Caki2 (cell line): ENCODE data around the gene PRAMEF1. TPM values are rescaled to one million over a fixed set of nuclear protein-coding genes. Genes with fewer than 3 reads are reported as not detected.
"Not testable (repeated sequence)": the region's sequence is repeated elsewhere in the genome, so short reads cannot be mapped to it uniquely, and the experiment has no call there.

Source experiments
- DNase-seq: peaks from one replicate; pipeline ENCODE4 v3.0.0-alpha.2; 2015; ENCODE audit warnings: low read depth
- in situ Hi-C: cut with HindIII; loops from 2 replicates; pipeline ENCODE4 v1.10.0; 2016; ENCODE audit warnings: low sequenced_read_pairs, low pct_unique_long_range_greater_than_20kb, mixed read lengths
- total RNA-seq: library from RNA; depleted of rRNA; stranded (reverse); fragments of >200 nt; shearing (Covaris generic); gene quantifications from 2 replicates; pipeline ENCODE4 v1.2.3, GENCODE V29; 2014; ENCODE audit warnings: low replicate concordance; rRNA removed

PRAMEF1 gene
- not detected in 2 replicates for total RNA-seq

- in situ Hi-C loops, result not testable (repeated sequence)
These were observed at the start of gene PRAMEF1 for GRCh38 chr1:12791097-12791496. TSS of gene PRAMEF1 (plus strand) at chr1:12791397. CDS start at chr1:12793228, 1,831 bp downstream.

GRCh38 chr1:12741946-12742345 is 49.3 kb upstream of the PRAMEF1 start:
- DNase-seq, result no peak
- in situ Hi-C loops, result no loop called here

More at GRCh38 chr1:12791097-12791496, at the start of gene PRAMEF1:
- DNase-seq, result not testable (repeated sequence)

- in situ Hi-C loops, result no loop called here
- no peak for DNase-seq
These were observed 45.8 kb upstream of the PRAMEF1 start for GRCh38 chr1:12745126-12745991.

GRCh38 chr1:12745992-12746323 is 45.2 kb upstream of the PRAMEF1 start, which contains the start of gene CFAP107:
TSS of gene CFAP107 (plus strand) at chr1:12746200. CDS start at chr1:12746431, 231 bp downstream.
- in situ Hi-C loops, result no loop called here
- DNase-seq, result no peak

- in situ Hi-C loops, result no loop called here
- DNase-seq, result no peak
These were observed 42.3 kb upstream of the PRAMEF1 start for GRCh38 chr1:12748778-12749355.

GRCh38 chr1:12754738-12755137 is 36.5 kb upstream of the PRAMEF1 start:
- DNase-seq, result no peak
- in situ Hi-C loops, result no loop called here

- in situ Hi-C loops, result no loop called here
- DNase-seq, result no peak
These were observed 34.9 kb upstream of the PRAMEF1 start for GRCh38 chr1:12756273-12756672.

- in situ Hi-C loops, result no loop called here
These were observed 34.3 kb upstream of the PRAMEF1 start for GRCh38 chr1:12756768-12757413.

GRCh38 chr1:12757836-12758235 is 33.4 kb upstream of the PRAMEF1 start:
- in situ Hi-C loops, result no loop called here
- DNase-seq, result no peak

More at GRCh38 chr1:12756768-12757413, 34.3 kb upstream of the PRAMEF1 start:
- DNase-seq, result no peak

- no peak for DNase-seq
- in situ Hi-C loops, result no loop called here
These were observed 30.9 kb upstream of the PRAMEF1 start for GRCh38 chr1:12760256-12760795.

- no peak for DNase-seq
- in situ Hi-C loops, result no loop called here
These were observed 29.4 kb upstream of the PRAMEF1 start for GRCh38 chr1:12761781-12762180.

- in situ Hi-C loops, result no loop called here
- no peak for DNase-seq
These were observed 28.4 kb upstream of the PRAMEF1 start for GRCh38 chr1:12762766-12763165.

GRCh38 chr1:12763479-12763878 is 27.7 kb upstream of the PRAMEF1 start:
- in situ Hi-C loops, result no loop called here
- DNase-seq, result no peak

- in situ Hi-C loops, result no loop called here
- no peak for DNase-seq
These were observed 27.2 kb upstream of the PRAMEF1 start for GRCh38 chr1:12764016-12764415.

GRCh38 chr1:12769031-12769430 is 22.2 kb upstream of the PRAMEF1 start:
- in situ Hi-C loops, result no loop called here
- no peak for DNase-seq

- DNase-seq, result no peak
- in situ Hi-C loops, result no loop called here
These were observed 21.2 kb upstream of the PRAMEF1 start for GRCh38 chr1:12769976-12770505.

GRCh38 chr1:12770620-12771019 is 20.6 kb upstream of the PRAMEF1 start:
- in situ Hi-C loops, result no loop called here
- no peak for DNase-seq

- in situ Hi-C loops, result no loop called here
- DNase-seq, result no peak
These were observed 20.0 kb upstream of the PRAMEF1 start for GRCh38 chr1:12771186-12771585.

- DNase-seq, result no peak
- in situ Hi-C loops, result no loop called here
These were observed 18.7 kb upstream of the PRAMEF1 start for GRCh38 chr1:12772520-12772919.
